MCF 10A (cell line): Measurements from ENCODE around the gene MYO9B. TPM values are rescaled to one million over a fixed set of nuclear protein-coding genes. Genes with fewer than 3 reads are reported as not detected.

Experiments
- BruUV-seq: library from RNA; stranded (reverse); fragments of 400-500 nt; replicated peaks from 2 replicates; lab custom pipeline; 2021; lab: Mats Ljungman, UMichigan
- CTCF ChIA-PET: fragments of 300-600 bp; sonication (Branson Sonifier 250); formaldehyde crosslinking; extraction: SDS; loops from one replicate; lab custom pipeline; 2021; ENCODE audit warnings: antibody characterized with exemption, inconsistent platforms; lab: Yijun Ruan, JAX
- POLR2A ChIA-PET: fragments of 300-600, 350-650 bp; sonication (Branson Sonifier 250); formaldehyde crosslinking; extraction: SDS; loops from one replicate; lab custom pipeline; 2020; ENCODE audit warnings: antibody characterized with exemption, inconsistent platforms; lab: Yijun Ruan, JAX
- DNase-seq: peaks from one replicate; pipeline ENCODE4 v3.0.0-alpha.2; 2018; ENCODE audit not compliant: unreplicated experiment
- H3K27ac Mint-ChIP-seq: one replicate; pipeline ENCODE4 v1.8.0; 2022; ENCODE audit warnings: mild to moderate bottlenecking, low read depth, mixed read lengths; ENCODE audit not compliant: unreplicated experiment
- H3K27me3 Mint-ChIP-seq: one replicate; pipeline ENCODE4 v1.8.0; 2022; ENCODE audit warnings: mixed read lengths; ENCODE audit not compliant: insufficient read depth, unreplicated experiment
- H3K36me3 Mint-ChIP-seq: one replicate; pipeline ENCODE4 v1.8.0; 2022; ENCODE audit warnings: mild to moderate bottlenecking, moderate library complexity, mixed read lengths; ENCODE audit not compliant: insufficient read depth, unreplicated experiment
- H3K4me1 Mint-ChIP-seq: one replicate; pipeline ENCODE4 v1.8.0; 2022; ENCODE audit warnings: mixed read lengths; ENCODE audit not compliant: insufficient read depth, unreplicated experiment
- H3K4me3 Mint-ChIP-seq: one replicate; pipeline ENCODE4 v1.8.0; 2022; ENCODE audit warnings: mild to moderate bottlenecking, moderate library complexity, mixed read lengths; ENCODE audit not compliant: unreplicated experiment
- H3K9me3 Mint-ChIP-seq: one replicate; pipeline ENCODE4 v1.8.0; 2022; ENCODE audit warnings: mixed read lengths; ENCODE audit not compliant: unreplicated experiment
- intact Hi-C: fragments of 100-400 bp; cut with micrococcal nuclease; formaldehyde crosslinking; loops from 2 replicates; pipeline ENCODE4 v1.14.1; 2022
- total RNA-seq: library from RNA; stranded (reverse); gene quantifications from 2 replicates; pipeline ENCODE4 v1.2.3, GENCODE V29; 2022
- TF ChIP-seq, protein P1 (sequence below): fragments of 200-600 bp; IDR thresholded peaks from one replicate; pipeline ENCODE4 v1.8.0; 2022; ENCODE audit warnings: antibody characterized with exemption, mild to moderate bottlenecking; ENCODE audit not compliant: unreplicated experiment

The MYO9B gene
- total RNA-seq, 1 experiment from 2014 or later, result 43.5 TPM

DNA sequence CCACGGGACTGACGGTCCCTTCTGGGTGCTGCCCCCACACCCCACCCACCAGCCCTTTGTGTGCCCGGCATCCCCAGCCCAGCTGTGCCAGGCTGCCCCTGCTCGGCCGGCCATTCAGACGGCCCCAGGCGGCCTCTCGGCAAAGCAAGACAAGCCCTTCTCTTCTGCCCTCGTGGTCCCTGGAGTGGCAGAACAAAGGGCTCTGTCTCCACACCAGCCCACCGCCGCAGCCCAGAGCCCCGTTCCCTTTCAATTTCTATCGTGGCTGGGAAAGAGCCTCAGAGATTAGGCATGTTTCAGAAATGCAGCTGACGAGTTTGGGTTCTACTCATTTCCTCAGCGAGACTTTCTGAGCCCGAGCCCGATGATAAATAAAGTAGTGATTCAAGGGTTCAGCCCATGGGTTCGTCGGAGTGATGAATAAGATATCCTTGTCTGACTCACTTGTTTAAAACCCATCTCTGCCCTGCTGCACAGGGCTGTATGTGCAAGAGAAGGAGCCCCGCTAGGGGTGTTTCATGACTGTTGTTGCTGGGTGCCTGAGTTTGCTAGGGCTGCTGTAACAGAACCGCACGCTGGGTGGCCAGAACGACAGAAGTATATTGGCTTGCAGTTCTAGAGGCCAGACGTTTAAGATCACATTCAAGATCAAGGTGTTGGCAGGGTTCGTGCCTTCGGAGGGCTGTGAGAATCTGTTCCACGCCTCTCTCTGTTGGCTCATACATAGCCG, 4.3 kb downstream of the MYO9B start:
- ChIA-PET CTCF (interaction anchor here (0.6 to 2.2 kb wide), 5 partner anchors 11 to 273 kb away, joined by 3 to 13 read pairs (median 3); no protein-coding TSS in a partner anchor), POLR2A (interaction anchor here (0.7 to 2.9 kb wide), 4 partner anchors 28 to 187 kb away, joined by 3 to 10 read pairs (median 4); partner anchors contain the start of genes OCEL1 and USE1)
- H3K27me3 Mint-ChIP-seq, result no peaks in the 10 kb centered on the region
- peak overlapping the region; percentile 94 for H3K27ac Mint-ChIP-seq
- H3K4me1 Mint-ChIP-seq, result peaks cover 31% of the 10 kb centered on the region
- TF ChIP-seq, protein P1, sequence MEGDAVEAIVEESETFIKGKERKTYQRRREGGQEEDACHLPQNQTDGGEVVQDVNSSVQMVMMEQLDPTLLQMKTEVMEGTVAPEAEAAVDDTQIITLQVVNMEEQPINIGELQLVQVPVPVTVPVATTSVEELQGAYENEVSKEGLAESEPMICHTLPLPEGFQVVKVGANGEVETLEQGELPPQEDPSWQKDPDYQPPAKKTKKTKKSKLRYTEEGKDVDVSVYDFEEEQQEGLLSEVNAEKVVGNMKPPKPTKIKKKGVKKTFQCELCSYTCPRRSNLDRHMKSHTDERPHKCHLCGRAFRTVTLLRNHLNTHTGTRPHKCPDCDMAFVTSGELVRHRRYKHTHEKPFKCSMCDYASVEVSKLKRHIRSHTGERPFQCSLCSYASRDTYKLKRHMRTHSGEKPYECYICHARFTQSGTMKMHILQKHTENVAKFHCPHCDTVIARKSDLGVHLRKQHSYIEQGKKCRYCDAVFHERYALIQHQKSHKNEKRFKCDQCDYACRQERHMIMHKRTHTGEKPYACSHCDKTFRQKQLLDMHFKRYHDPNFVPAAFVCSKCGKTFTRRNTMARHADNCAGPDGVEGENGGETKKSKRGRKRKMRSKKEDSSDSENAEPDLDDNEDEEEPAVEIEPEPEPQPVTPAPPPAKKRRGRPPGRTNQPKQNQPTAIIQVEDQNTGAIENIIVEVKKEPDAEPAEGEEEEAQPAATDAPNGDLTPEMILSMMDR, result peak; percentile 49
- BruUV-seq, result TSS peak; percentile 17
- peak overlapping the region; percentile 67 for H3K4me3 Mint-ChIP-seq
- peaks cover 7% of the 10 kb centered on the region for H3K36me3 Mint-ChIP-seq
- peak; percentile 96 for DNase-seq
- H3K9me3 Mint-ChIP-seq, result no peaks in the 10 kb centered on the region
- intact Hi-C loops, result loop anchor here (1.0 to 10.0 kb wide), 3 partner anchors 28 to 145 kb away; partner anchors contain the start of gene OCEL1

DNA sequence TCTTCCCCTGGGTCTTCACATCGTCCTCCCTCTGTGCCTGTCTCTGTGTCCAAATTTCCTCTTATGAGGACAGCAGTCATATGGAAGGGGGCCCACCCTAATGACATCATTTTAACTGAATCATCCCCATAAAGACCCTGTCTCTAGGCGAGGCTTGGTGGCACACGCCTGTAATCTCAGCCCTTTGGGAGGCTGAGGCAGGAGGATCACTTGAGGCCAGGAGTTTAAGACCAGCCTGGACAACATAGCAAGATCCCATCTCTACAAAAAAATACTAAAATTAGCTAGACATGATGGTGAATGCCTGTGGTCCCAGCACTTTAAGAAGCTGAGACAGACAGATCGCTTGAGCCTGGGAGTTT, 4.8 kb downstream of the MYO9B start:
- TF ChIP-seq, protein P1, result no peak
- Mint-ChIP-seq H3K36me3 (peaks cover 7% of the 10 kb centered on the region), H3K9me3 (no peaks in the 10 kb centered on the region), H3K4me3 (peak overlapping the region; percentile 67), H3K27me3 (no peaks in the 10 kb centered on the region), H3K4me1 (peaks cover 31% of the 10 kb centered on the region), H3K27ac (peak overlapping the region; percentile 94)
- no TSS peak for BruUV-seq
- no peak for DNase-seq
- intact Hi-C loops, result loop anchor here (1.0 kb wide), 2 partner anchors 28 to 55 kb away; no protein-coding TSS in a partner anchor
- ChIA-PET CTCF (interaction anchor here (0.6 to 2.2 kb wide), 7 partner anchors 9 to 273 kb away, joined by 3 to 13 read pairs (median 4); no protein-coding TSS in a partner anchor), POLR2A (interaction anchor here (0.7 to 2.9 kb wide), 3 partner anchors 28 to 186 kb away, joined by 3 to 10 read pairs (median 5); partner anchors contain the start of gene USE1)

DNA sequence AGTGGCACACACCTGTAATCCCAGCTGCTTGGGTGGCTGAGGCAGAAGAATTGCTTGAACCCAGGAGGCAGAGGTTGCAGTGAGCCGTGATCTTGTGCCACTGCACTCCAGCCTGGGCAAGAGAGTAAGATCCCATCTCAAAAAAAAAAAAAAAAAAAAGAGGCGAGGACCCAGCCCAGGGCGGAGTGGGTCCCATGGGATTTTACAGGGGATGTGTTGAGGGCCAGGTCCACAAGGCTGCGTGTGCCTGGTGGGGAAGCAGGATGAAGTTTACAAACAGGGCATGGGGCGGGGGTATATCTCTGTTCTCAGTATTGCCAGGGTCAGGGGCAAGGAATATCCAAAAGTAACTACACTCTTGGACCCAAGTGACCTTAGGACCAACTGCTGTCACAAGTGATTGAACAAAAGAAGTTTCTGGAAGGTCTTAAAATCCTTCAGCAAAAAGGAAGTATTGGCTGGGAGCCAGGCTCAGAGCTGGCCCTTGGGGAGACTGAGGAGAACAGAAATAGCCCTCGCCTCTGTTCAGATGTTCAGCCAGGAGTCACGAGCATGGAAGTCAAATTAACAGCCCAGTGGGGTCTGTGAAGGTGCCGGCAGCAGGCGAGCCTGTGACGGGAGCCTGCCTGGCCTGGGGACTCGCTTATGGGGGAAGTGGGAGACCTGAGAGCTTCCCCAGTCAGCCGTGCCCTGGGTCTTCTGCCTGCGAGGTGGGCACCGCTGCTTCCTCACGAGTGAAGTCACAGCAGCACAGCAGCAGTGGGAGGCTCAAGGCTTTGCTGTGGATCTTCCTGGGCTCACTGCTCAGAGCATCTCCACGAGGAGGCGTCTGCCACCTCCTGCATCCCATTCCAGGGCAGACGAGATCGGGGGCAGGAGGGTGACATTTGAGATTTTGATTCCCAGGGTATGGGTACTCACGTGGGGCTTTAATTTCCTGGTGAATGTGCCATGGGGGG, 6.4 kb downstream of the MYO9B start:
- intact Hi-C loops, result no loop called here
- Mint-ChIP-seq H3K27me3 (no peaks in the 10 kb centered on the region), H3K4me3 (no peak overlapping the region), H3K4me1 (peaks cover 27% of the 10 kb centered on the region), H3K9me3 (no peaks in the 10 kb centered on the region), H3K36me3 (peaks cover 14% of the 10 kb centered on the region), H3K27ac (no peak overlapping the region)
- ChIA-PET POLR2A (interaction anchor here (2.9 kb wide), 1 partner anchor 133 kb away, joined by 10 read pairs; the partner anchor contains the start of gene USE1), CTCF (interaction anchor here (0.6 kb wide), 1 partner anchor 349 kb away, joined by 4 read pairs; no protein-coding TSS in a partner anchor)
- TF ChIP-seq, protein P1, result no peak
- DNase-seq, result no peak
- BruUV-seq, result no TSS peak
